DMS 273 (cell line): ENCODE measurements around the gene IFI27.
"Not testable (repeated sequence)": the region's sequence is repeated elsewhere in the genome, so short reads cannot be mapped to it uniquely, and the experiment has no call there.

Experiments used
- DNase-seq: peaks from one replicate; lab custom pipeline; 2025; ENCODE audit not compliant: unreplicated experiment; lab: John Stamatoyannopoulos, UW

The IFI27 gene

DNA sequence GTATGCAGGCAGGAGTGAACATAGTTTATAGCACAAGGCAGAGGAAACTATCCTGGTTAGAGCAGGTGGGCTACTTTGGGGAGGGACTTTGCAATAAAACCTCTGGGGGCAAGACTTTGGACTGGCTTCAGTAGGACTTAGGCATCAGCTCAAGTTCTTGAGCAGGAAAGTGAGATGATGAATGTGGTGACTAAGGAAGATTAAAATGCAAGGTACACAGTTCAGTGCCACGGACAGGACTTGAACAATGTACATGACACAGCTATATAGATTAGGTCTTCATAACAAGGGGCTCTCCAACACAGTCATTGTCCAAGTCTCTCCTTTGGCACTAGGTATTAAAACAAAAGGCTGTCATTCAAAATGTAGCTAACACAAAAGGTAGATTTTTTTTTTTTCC lies 42.1 kb downstream of the IFI27 start:
- DNase-seq, result no peak

GRCh38 chr14:94153750-94154342 lies 43.3 kb downstream of the IFI27 start:
- no peak for DNase-seq

- not testable (repeated sequence) for DNase-seq
Measured at GRCh38 chr14:94156143-94156542, 45.6 kb downstream of the IFI27 start.

- no peak for DNase-seq
Measured at GRCh38 chr14:94157197-94157596, 46.7 kb downstream of the IFI27 start.

DNA sequence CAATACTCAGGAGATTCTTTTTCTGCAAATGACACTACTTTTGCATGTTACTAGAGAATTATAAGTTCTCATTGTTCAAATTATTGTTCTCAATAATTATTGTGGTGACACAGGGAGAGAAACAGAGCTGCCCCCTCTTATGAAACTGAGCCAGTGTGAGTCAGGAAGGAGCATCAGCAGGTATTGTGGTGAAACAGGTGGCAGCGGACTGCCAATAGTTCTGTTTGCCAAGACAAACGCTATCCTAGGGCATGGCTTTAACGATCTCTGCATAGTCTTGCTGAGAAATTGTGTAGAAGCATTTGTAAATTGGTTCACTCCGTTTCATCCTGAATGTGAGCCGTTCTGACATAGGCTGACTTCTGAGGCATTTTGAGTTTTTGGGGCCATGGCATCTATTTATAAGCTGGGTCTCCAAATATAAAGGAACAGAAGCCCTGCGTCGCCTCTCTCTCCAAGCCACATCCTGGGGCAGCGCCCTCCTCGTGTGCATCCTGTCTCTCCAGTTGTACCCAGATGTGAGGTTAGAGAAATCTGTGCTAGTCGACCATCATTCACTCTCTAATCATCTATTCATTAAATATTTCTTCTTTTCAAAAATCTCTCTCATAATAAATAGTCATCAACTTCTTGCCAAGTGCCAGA lies 47.8 kb downstream of the IFI27 start:
- DNase-seq, result no peak

- DNase-seq, result no peak
Measured at GRCh38 chr14:94161058-94161457, 50.5 kb downstream of the IFI27 start.

- peak; percentile 25 for DNase-seq
Measured at GRCh38 chr14:94161981-94162380, 51.4 kb downstream of the IFI27 start.

DNA sequence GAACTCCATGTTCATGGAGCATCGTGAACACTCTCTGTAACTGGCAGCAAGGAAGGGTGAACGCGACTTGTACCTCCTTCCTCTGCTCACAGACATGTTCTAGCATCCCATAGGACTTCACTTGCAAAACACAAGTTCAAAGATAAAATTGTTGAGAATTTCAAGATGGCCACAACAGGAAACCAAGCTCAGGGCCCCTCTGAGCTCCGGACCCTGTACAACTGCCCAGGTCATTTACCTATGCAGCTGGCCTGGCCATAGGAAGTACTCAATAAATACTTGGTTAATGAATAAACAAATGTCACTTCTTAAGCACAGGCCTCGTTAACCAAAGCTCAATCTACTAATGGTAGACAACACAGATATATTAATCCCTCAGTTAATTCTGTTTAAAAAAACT lies 51.9 kb downstream of the IFI27 start:
- no peak for DNase-seq

DNA sequence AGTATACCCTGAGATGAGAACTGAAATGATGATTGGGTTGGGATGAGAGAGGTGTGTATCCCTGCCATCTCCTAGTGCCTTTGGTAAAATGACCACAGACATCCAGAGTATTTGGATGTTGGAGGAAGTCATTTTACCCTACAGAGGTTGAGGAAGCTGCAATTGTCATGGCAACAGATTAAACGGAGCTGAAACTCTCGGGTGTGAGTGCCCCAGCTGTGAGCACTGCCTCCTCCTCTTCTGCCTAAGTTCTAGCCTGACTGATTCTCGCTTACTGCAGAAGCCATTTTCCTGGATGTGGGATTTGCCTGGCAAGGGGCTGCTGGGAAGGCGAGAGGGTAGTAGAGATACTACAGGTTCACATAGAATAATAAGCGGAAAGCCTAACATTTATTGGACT lies 53.3 kb downstream of the IFI27 start:
- DNase-seq, result no peak

DNA sequence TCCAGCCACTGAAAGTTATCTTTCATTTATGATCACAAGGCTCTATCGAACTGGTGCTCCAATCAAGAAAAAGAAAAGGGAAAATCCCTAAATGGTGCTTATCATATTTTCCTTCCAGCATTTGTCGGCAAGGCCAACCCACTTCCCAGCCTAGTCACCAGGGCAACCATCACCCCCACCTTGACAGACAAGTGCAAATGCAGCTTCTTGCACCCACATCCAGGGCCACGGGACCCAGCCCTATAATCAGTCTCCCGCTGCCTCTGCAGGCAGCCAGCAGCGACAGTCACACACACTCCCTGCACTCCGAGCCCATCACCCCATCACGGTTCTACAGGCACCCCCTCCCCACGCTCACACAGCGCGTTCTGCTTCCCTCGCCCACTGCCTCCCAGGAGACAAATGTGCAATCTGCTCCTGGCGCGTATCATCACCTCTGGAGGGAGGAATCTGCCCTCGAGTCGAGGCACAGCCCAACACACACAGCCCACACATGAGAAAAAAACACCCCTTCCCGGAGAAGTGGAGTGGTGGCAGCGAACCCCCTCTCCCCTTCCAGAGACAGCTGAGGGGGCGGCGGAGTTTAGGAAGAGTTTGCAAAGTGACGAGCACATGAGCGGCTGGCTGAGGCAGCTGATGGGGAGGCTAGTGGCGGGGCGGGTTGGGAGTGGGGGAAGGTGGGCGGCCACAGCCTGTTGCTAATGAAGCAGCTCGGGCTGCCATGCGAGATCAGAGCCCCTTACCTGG lies 54.3 kb downstream of the IFI27 start:
- DNase-seq, result peak; percentile 64

- no peak for DNase-seq
Measured at GRCh38 chr14:94165744-94166143, 55.2 kb downstream of the IFI27 start.
